HFFc6 (cell line): Measurements from ENCODE around the gene MRTFA. TPM values are rescaled to one million over a fixed set of nuclear protein-coding genes. Genes with fewer than 3 reads are reported as not detected.

Experiments
- DNase-seq: peaks from one replicate; pipeline ENCODE4 v3.0.0-alpha.2; 2018
- H3K27ac Mint-ChIP-seq: 2 replicates; pipeline ENCODE4 v1.8.0; 2020; ENCODE audit warnings: mild to moderate bottlenecking, mixed read lengths
- H3K27me3 Mint-ChIP-seq: 2 replicates; pipeline ENCODE4 v1.8.0; 2021; ENCODE audit warnings: mild to moderate bottlenecking, moderate library complexity, mixed read lengths; ENCODE audit not compliant: insufficient read depth
- H3K36me3 Mint-ChIP-seq: 2 replicates; pipeline ENCODE4 v1.8.0; 2021; ENCODE audit warnings: low read depth, mixed read lengths
- H3K4me1 Mint-ChIP-seq: 2 replicates; pipeline ENCODE4 v1.8.0; 2020; ENCODE audit warnings: low read depth, mixed read lengths
- H3K4me3 Mint-ChIP-seq: 2 replicates; pipeline ENCODE4 v1.8.0; 2020; ENCODE audit warnings: mild to moderate bottlenecking, moderate library complexity, mixed read lengths
- H3K9me3 Mint-ChIP-seq: 2 replicates; pipeline ENCODE4 v1.8.0; 2020; ENCODE audit warnings: mild to moderate bottlenecking, mixed read lengths
- CTCF ChIP-seq: fragments of 200-600 bp; sonication (generic); IDR thresholded peaks from 2 replicates; pipeline ENCODE4 v1.5.0; 2021; ENCODE audit warnings: antibody characterized with exemption, mild to moderate bottlenecking
- total RNA-seq, 6 experiments: library from RNA; stranded (reverse); fragmentation: NEBNext Ultra II Directional; extraction: Animal tissue kit (Norgen Biotek cat#: 25700); gene quantifications; 2 replicates in 1 of 6; 3 replicates in 5 of 6; pipeline ENCODE4 v1.2.3, GENCODE V29; 2021

MRTFA gene
- total RNA-seq, 6 experiments from 2014 or later: 36.4 to 48.7 (median 42.2) TPM

GRCh38 chr22:40553014-40553554, 83.4 kb downstream of the MRTFA start:
- Mint-ChIP-seq H3K27me3 (peaks cover 2% of the 10 kb centered on the region), H3K4me3 (no peak overlapping the region), H3K27ac (no peak overlapping the region), H3K9me3 (no peaks in the 10 kb centered on the region), H3K4me1 (peaks cover 17% of the 10 kb centered on the region), H3K36me3 (peaks cover 28% of the 10 kb centered on the region)
- no peak for DNase-seq
- no peak for TF ChIP-seq CTCF

GRCh38 chr22:40552070-40552469, 84.4 kb downstream of the MRTFA start:
- no peak for TF ChIP-seq CTCF
- Mint-ChIP-seq H3K4me1 (peaks cover 27% of the 10 kb centered on the region), H3K36me3 (peaks cover 38% of the 10 kb centered on the region), H3K27me3 (peaks cover 2% of the 10 kb centered on the region), H3K9me3 (no peaks in the 10 kb centered on the region), H3K27ac (peak overlapping the region; percentile 7; the same call in 1 of the 2 replicates), H3K4me3 (no peak overlapping the region)
- DNase-seq: no peak

GRCh38 chr22:40547729-40548143, 88.8 kb downstream of the MRTFA start:
- no peak overlapping the region for H3K4me3 Mint-ChIP-seq
- no peak for DNase-seq
- H3K4me1 Mint-ChIP-seq: peaks cover 30% of the 10 kb centered on the region
- H3K36me3 Mint-ChIP-seq: peaks cover 30% of the 10 kb centered on the region
- TF ChIP-seq CTCF: no peak
- H3K9me3 Mint-ChIP-seq: no peaks in the 10 kb centered on the region
- no peaks in the 10 kb centered on the region; the same call in 1 of the 2 replicates for H3K27me3 Mint-ChIP-seq
- H3K27ac Mint-ChIP-seq: peak overlapping the region; percentile 76

- peaks cover 29% of the 10 kb centered on the region for H3K4me1 Mint-ChIP-seq
- no peak overlapping the region for H3K4me3 Mint-ChIP-seq
- H3K27ac Mint-ChIP-seq: no peak overlapping the region
- peaks cover 20% of the 10 kb centered on the region for H3K36me3 Mint-ChIP-seq
- no peaks in the 10 kb centered on the region; the same call in none of the 2 replicates for H3K27me3 Mint-ChIP-seq
- TF ChIP-seq CTCF: no peak
- DNase-seq: no peak
- no peaks in the 10 kb centered on the region for H3K9me3 Mint-ChIP-seq
These were observed 91.8 kb downstream of the MRTFA start for GRCh38 chr22:40544758-40545157.

- H3K4me1 Mint-ChIP-seq: peaks cover 22% of the 10 kb centered on the region
- no peaks in the 10 kb centered on the region; the same call in none of the 2 replicates for H3K27me3 Mint-ChIP-seq
- H3K36me3 Mint-ChIP-seq: peaks cover 19% of the 10 kb centered on the region
- peak overlapping the region; percentile 6; the same call in 1 of the 2 replicates for H3K27ac Mint-ChIP-seq
- no peak for TF ChIP-seq CTCF
- no peaks in the 10 kb centered on the region for H3K9me3 Mint-ChIP-seq
- DNase-seq: no peak
- no peak overlapping the region for H3K4me3 Mint-ChIP-seq
These were observed 93.5 kb downstream of the MRTFA start for GRCh38 chr22:40542821-40543540.
